ENCODE data around the gene RAC2. TPM values are rescaled to one million over a fixed set of nuclear protein-coding genes. Genes with fewer than 3 reads are reported as not detected.

RAC2 gene
- total and polyA plus RNA-seq, 2 of the 8 experiments (the other 6 are each of a cell fraction or from before 2014, with no cell fraction given) = 2.3 to 4.3 TPM

GRCh38 chr22:37195921-37196320 lies 48.1 kb downstream of the RAC2 start:
- peaks cover 0 to 4% of the 10 kb centered on the region in 2 experiments for H4K20me1 ChIP-seq (replicated peaks in 1 of 2; ENCODE audit: control insufficient read depth in 1 of 2, insufficient read depth in 2 of 2, low read length in 2 of 2)
- POLR2A ChIA-PET (ENCODE audit: partially characterized antibody) = no interaction called here
- H2BK15ac ChIP-seq (ENCODE audit: low read length) = no peak overlapping the region
- H3K36me3 ChIP-seq (ENCODE audit: control insufficient read depth in 2 of 4, insufficient read depth in 4 of 4, low read length in 3 of 4) = peaks cover 0 to under 1% (median 0%) of the 10 kb centered on the region in 4 experiments; a peak in 2 of 8 replicates
- no peak overlapping the region for H4K8ac ChIP-seq (ENCODE audit: extremely low read depth, insufficient read depth, low read length)
- no peaks in the 10 kb centered on the region for H3K27me3 ChIP-seq (replicated peaks in 1 of 4; ENCODE audit: control insufficient read depth in 3 of 4, extremely low read depth in 1 of 4, insufficient read depth in 3 of 4, low read length in 3 of 4)
- no peak for TF ChIP-seq ZNF274 (IDR thresholded peaks at IDR 0.05; ENCODE audit: borderline replicate concordance, extremely low read depth, low read length)
- no peak for TF ChIP-seq SP4 (IDR thresholded peaks at IDR 0.05; ENCODE audit: low read length)
- TF ChIP-seq JUND (IDR thresholded peaks at IDR 0.05; ENCODE audit: low read length) = no peak
- no peak for TF ChIP-seq TCF12 (IDR thresholded peaks at IDR 0.05; ENCODE audit: low read depth, low read length)
- TF ChIP-seq CBX5 (IDR thresholded peaks at IDR 0.05; ENCODE audit: low read depth, low read length) = no peak
- TF ChIP-seq YY1 (IDR thresholded peaks at IDR 0.05; ENCODE audit: low read depth, low read length) = no peak
- TF ChIP-seq POU5F1 (IDR thresholded peaks at IDR 0.05; ENCODE audit: low read depth, low read length) = no peak
- TF ChIP-seq, protein P1, sequence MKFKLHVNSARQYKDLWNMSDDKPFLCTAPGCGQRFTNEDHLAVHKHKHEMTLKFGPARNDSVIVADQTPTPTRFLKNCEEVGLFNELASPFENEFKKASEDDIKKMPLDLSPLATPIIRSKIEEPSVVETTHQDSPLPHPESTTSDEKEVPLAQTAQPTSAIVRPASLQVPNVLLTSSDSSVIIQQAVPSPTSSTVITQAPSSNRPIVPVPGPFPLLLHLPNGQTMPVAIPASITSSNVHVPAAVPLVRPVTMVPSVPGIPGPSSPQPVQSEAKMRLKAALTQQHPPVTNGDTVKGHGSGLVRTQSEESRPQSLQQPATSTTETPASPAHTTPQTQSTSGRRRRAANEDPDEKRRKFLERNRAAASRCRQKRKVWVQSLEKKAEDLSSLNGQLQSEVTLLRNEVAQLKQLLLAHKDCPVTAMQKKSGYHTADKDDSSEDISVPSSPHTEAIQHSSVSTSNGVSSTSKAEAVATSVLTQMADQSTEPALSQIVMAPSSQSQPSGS (IDR thresholded peaks at IDR 0.05; ENCODE audit: low read length) = no peak
- TF ChIP-seq CTBP2 (IDR thresholded peaks at IDR 0.05; ENCODE audit: borderline replicate concordance, insufficient read depth, insufficient read length, low read length) = no peak
- TF ChIP-seq, protein P2, sequence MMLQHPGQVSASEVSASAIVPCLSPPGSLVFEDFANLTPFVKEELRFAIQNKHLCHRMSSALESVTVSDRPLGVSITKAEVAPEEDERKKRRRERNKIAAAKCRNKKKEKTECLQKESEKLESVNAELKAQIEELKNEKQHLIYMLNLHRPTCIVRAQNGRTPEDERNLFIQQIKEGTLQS (IDR thresholded peaks at IDR 0.05; ENCODE audit: insufficient read depth, low read depth, low read length) = no peak
- no peak for TF ChIP-seq BACH1 (IDR thresholded peaks at IDR 0.05; ENCODE audit: low read length)
- H4K5ac ChIP-seq (ENCODE audit: insufficient read length, low read depth, low read length) = no peak overlapping the region
- no peaks in the 10 kb centered on the region for H3K79me2 ChIP-seq (ENCODE audit: control insufficient read depth in 1 of 2, insufficient read depth in 2 of 2, low read length in 2 of 2)
- no peak overlapping the region for H2BK120ac ChIP-seq (replicated peaks; ENCODE audit: low read depth, low read length)
- H3K9me3 ChIP-seq (ENCODE audit: insufficient read depth in 2 of 2, low read depth in 1 of 2, low read length in 1 of 2) = peaks cover 4 to 6% of the 10 kb centered on the region in 2 experiments; a peak in 3 of 4 replicates
- no peak overlapping the region for H3K18ac ChIP-seq (ENCODE audit: extremely low read depth, low read length)
- no peak overlapping the region for H3K56ac ChIP-seq (replicated peaks; ENCODE audit: insufficient read length, low read depth, low read length)
- no peak for DNase-seq (ENCODE audit: low read depth in 1 of 2, low spot score in 2 of 2)
- no peak overlapping the region for H2BK20ac ChIP-seq (ENCODE audit: low read length)
- H2BK12ac ChIP-seq (ENCODE audit: low read depth, low read length) = no peak overlapping the region
- H3K23me2 ChIP-seq (ENCODE audit: low read depth, low read length) = peaks cover 5% of the 10 kb centered on the region
- H3K27ac ChIP-seq (ENCODE audit: low read depth, low read length) = no peak overlapping the region
- no peak overlapping the region for H3K4me2 ChIP-seq (ENCODE audit: insufficient read depth in 1 of 2, low read depth in 2 of 2, low read length in 2 of 2)
- no peak overlapping the region for H3K9ac ChIP-seq (replicated peaks in 1 of 4; ENCODE audit: extremely low read depth in 1 of 4, low read depth in 3 of 4, low read length in 3 of 4)
- peaks cover 3 to 18% (median 10%) of the 10 kb centered on the region in 4 experiments; a peak in 5 of 7 replicates for H3K4me1 ChIP-seq (replicated peaks in 1 of 4; ENCODE audit: control insufficient read depth in 3 of 4, insufficient read depth in 4 of 4, low read length in 3 of 4)
- no peak overlapping the region for H4K91ac ChIP-seq (replicated peaks; ENCODE audit: insufficient read length, low read length)
- H3K79me1 ChIP-seq (ENCODE audit: low read depth, low read length) = no peaks in the 10 kb centered on the region
- no peak overlapping the region for H2AFZ ChIP-seq (ENCODE audit: low read length)
- H3K14ac ChIP-seq (ENCODE audit: insufficient read length) = no peak overlapping the region
- no peak overlapping the region for H3K4ac ChIP-seq (replicated peaks; ENCODE audit: insufficient read length, low read depth, low read length)
- no peak overlapping the region for H2BK5ac ChIP-seq (ENCODE audit: low read depth, low read length)
- no peak overlapping the region for H3K23ac ChIP-seq (ENCODE audit: insufficient read length)
- H3K4me3 ChIP-seq (ENCODE audit: extremely low read depth in 1 of 4, insufficient read depth in 2 of 4, low read depth in 3 of 4, low read length in 4 of 4) = no peak overlapping the region
- WGBS, 2 experiments (ENCODE audit: extremely low coverage in 1 of 2, insufficient coverage in 1 of 2, insufficient read length in 1 of 2, insufficient replicate concordance in 2 of 2, low coverage in 1 of 2, low lambda C conversion rate in 2 of 2, missing lambda C conversion rate in 1 of 2) = 91% methylated on average over 4 of the region's 4 CpGs; no CpG with 5 or more reads in 1 of the 2 experiments
- H2AK5ac ChIP-seq (ENCODE audit: low read depth, low read length) = no peak overlapping the region
- FAIRE-seq = no peak
- CTCF ChIA-PET (ENCODE audit: partially characterized antibody) = interaction anchor here (1.0 to 7.7 kb wide), 4 partner anchors 24 to 69 kb away, joined by 4 to 77 read pairs (median 10); no protein-coding TSS in a partner anchor
